Measurements from ENCODE around the gene TVP23A. TPM values are rescaled to one million over a fixed set of nuclear protein-coding genes. Genes with fewer than 3 reads are reported as not detected.

Gene TVP23A
- total RNA-seq: 6.2 TPM

GRCh38 chr16:10817963-10818941, at the start of gene TVP23A:
Gene TVP23A (minus strand): TSS chr16:10818794. CDS start chr16:10818493, 301 bp downstream.

GRCh38 chr16:10743610-10744369, 74.8 kb downstream of the TVP23A start, which contains the start of gene NUBP1:
Gene NUBP1 (plus strand): TSS chr16:10743842. CDS start chr16:10743864, 22 bp downstream.

Small RNAs within 50 kb of the gene (small RNA-seq; reads per million reads assigned to genes)
- gene MTND4LP24 (ENCODE audit: low replicate concordance) (not detected), gene MTND6P33 (ENCODE audit: low replicate concordance) (not detected)

Other genes starting within 250 kb of the TVP23A start
- gene EMP2, start 238.2 kb downstream of the TVP23A start, total RNA-seq: 22.4 TPM
- 0.64 TPM for gene TEKT5, start 123.9 kb downstream of the TVP23A start, total RNA-seq
- 21.0 TPM for gene NUBP1, start 75.0 kb downstream of the TVP23A start, total RNA-seq
- 15.3 TPM for gene CIITA, start 58.4 kb upstream of the TVP23A start, total RNA-seq
- 32.8 TPM for gene DEXI, start 123.7 kb upstream of the TVP23A start, total RNA-seq
- 30.5 TPM for gene CLEC16A, start 125.8 kb upstream of the TVP23A start, total RNA-seq

Measured in metanephros (tissue), 2 donors.